Thoracic aorta (tissue), 2 donors: ENCODE data around the gene ZDHHC13. TPM values are rescaled to one million over a fixed set of nuclear protein-coding genes. Genes with fewer than 3 reads are reported as not detected.

ENCODE experiments used
- ATAC-seq: fragments of 150-250 bp; one replicate; pipeline ENCODE4 v1.8.0; 2017; ENCODE audit warnings: low read depth; ENCODE audit not compliant: insufficient number of reproducible peaks, low FRiP score
- DNase-seq: peaks from one replicate; pipeline ENCODE4 v3.0.0-alpha.2; 2020; ENCODE audit warnings: low spot score
- H3K27ac ChIP-seq, 2 donors: fragments of 200-600 bp; sonication (generic); 1 replicate in 1 of 2; 2 replicates in 1 of 2; pipeline ENCODE4 v1.5.1; 2016; ENCODE audit warnings: mild to moderate bottlenecking in 2 of 2, moderate library complexity in 2 of 2
- H3K27me3 ChIP-seq: fragments of 200-600 bp; sonication (generic); replicated peaks from 2 replicates; pipeline ENCODE4 v1.6.0; 2016; ENCODE audit warnings: mild to moderate bottlenecking; ENCODE audit not compliant: insufficient read depth
- H3K36me3 ChIP-seq: fragments of 200-600 bp; sonication (generic); one replicate; pipeline ENCODE4 v1.5.1; 2016
- H3K4me1 ChIP-seq, 2 donors: fragments of 200-600 bp; sonication (generic); 1 replicate in 1 of 2; 2 replicates in 1 of 2; pipeline versions ENCODE4 v1.5.1 to v1.6.0; 2016; ENCODE audit warnings: low read depth in 2 of 2, mild to moderate bottlenecking in 1 of 2; ENCODE audit not compliant: control insufficient read depth in 1 of 2
- H3K4me3 ChIP-seq: fragments of 200-600 bp; sonication (generic); 2 replicates; pipeline ENCODE4 v1.5.1; 2016; ENCODE audit warnings: mild to moderate bottlenecking
- H3K9me3 ChIP-seq: fragments of 200-600 bp; sonication (generic); 2 replicates; pipeline ENCODE4 v1.5.1; 2016
- total RNA-seq, 2 donors: library from RNA; depleted of rRNA; stranded (reverse); fragments of >200 nt; gene quantifications; one replicate each; pipeline versions ENCODE4 v1.1.0 to v1.2.3, GENCODE V29; 2016
- TF ChIP-seq, protein P1 (sequence below): fragments of 200-600 bp; sonication (generic); IDR thresholded peaks from one replicate; pipeline ENCODE4 v1.5.1; 2019; ENCODE audit warnings: antibody characterized with exemption

Gene ZDHHC13
- total RNA-seq, 2 donors from 2014 or later: 11.9 to 12.6 TPM

DNA sequence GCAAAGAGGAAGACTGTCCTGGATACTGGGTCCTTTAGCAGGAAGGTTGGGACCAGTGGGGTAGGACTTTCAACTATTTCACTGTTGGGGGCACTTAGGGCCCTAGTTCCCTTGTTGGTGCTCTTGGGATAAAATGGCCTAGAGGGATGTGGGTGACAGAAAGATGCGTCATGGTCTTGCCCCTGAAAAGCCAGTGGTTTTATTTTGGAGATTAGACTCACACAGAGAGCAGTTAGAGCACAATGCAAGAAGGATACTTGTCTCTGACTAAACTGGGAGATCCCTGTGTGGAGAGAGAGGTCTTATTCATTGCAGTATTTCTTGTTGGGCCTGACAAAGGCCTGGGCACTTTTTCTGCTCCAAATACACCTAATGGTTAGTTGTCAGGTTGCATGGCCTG, 33.8 kb upstream of the ZDHHC13 start:
- no peak for ATAC-seq
- TF ChIP-seq, protein P1, sequence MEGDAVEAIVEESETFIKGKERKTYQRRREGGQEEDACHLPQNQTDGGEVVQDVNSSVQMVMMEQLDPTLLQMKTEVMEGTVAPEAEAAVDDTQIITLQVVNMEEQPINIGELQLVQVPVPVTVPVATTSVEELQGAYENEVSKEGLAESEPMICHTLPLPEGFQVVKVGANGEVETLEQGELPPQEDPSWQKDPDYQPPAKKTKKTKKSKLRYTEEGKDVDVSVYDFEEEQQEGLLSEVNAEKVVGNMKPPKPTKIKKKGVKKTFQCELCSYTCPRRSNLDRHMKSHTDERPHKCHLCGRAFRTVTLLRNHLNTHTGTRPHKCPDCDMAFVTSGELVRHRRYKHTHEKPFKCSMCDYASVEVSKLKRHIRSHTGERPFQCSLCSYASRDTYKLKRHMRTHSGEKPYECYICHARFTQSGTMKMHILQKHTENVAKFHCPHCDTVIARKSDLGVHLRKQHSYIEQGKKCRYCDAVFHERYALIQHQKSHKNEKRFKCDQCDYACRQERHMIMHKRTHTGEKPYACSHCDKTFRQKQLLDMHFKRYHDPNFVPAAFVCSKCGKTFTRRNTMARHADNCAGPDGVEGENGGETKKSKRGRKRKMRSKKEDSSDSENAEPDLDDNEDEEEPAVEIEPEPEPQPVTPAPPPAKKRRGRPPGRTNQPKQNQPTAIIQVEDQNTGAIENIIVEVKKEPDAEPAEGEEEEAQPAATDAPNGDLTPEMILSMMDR: no peak

DNA sequence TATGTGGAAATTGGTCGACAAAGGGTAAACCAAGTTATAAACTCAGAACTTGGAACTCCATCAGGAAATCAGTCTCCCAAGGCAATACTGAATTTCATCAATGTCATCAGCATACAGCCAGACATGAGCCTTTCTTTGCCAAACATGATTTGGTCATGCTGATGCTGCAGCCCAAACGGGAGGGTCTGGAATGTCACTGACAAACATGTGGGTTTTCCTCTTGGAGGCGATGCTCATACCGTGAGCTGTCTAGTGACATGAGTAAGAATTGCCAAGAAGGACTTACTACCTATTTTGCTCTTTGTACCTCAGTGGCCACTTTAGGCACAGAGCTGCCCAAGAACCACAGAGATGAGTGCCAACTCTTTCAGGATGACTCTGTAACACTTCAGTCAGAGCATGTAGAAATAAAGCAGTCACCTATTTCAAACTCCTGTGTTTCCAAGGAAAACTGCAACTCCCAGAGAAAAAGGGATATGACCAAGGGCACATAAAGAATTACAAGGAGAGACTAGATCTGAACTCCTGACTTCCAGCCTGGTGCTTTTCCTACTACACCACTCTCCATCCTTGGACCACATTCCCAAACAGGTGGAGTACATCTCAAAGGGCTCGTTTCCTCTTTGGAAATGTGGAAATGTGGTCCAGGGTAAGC, 32.2 kb upstream of the ZDHHC13 start:
- H3K27me3 ChIP-seq: no peaks in the 10 kb centered on the region
- TF ChIP-seq, protein P1: no peak
- H3K4me1 ChIP-seq: no peaks in the 10 kb centered on the region
- no peaks in the 10 kb centered on the region for H3K36me3 ChIP-seq
- DNase-seq: no peak
- no peak overlapping the region for H3K27ac ChIP-seq
- H3K4me3 ChIP-seq: no peak overlapping the region
- no peaks in the 10 kb centered on the region for H3K9me3 ChIP-seq
- ATAC-seq: no peak

More for the DNA sequence above, 33.8 kb upstream of the ZDHHC13 start:
- H3K9me3 ChIP-seq: no peaks in the 10 kb centered on the region
- H3K27ac ChIP-seq: no peak overlapping the region
- H3K27me3 ChIP-seq: no peaks in the 10 kb centered on the region
- H3K4me3 ChIP-seq: no peak overlapping the region
- no peaks in the 10 kb centered on the region for H3K4me1 ChIP-seq
- DNase-seq: no peak
- H3K36me3 ChIP-seq: no peaks in the 10 kb centered on the region

DNA sequence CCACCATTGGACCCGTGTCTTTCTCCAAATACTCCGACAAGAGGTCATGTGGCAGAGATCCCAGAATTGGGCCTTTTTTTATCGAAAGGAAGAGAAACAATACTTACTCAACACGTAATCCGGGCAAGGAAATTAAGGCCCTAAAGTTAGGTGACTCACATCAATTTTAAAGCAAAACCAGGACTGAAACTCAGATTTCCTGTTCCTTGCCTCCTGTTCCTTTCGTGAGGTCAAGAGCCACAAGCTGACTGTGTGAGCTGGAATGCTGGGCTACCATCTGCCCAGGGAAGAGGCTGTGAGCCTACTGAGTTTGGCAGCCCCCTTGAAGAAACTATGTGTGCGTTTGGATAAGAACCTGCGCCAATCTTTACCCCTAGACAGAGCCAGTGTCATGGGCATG, 29.3 kb upstream of the ZDHHC13 start:
- H3K4me3 ChIP-seq: no peak overlapping the region
- no peaks in the 10 kb centered on the region for H3K27me3 ChIP-seq
- H3K36me3 ChIP-seq: no peaks in the 10 kb centered on the region
- H3K27ac ChIP-seq: no peak overlapping the region
- TF ChIP-seq, protein P1: no peak
- ATAC-seq (no peak), DNase-seq (no peak)
- no peaks in the 10 kb centered on the region for H3K9me3 ChIP-seq
- H3K4me1 ChIP-seq: no peaks in the 10 kb centered on the region

DNA sequence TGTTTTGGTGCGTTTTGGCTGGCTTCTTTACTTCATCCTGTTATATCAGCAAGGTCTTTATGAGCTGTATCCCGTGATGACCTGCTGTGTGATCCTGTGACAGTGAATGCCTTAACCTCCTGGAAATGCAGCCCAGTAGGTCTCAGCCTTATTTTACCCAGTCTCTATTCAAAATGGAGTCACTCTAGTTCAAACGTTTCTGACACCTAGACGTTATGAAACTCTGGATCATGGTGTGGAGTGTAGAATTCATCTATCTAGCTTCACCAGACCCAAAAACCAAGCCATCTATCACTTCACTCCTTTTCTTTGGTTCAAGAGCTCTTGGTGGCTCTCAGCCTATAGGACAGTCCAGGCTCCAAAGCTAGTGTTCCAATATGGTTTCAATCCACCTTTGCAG, 28.2 kb upstream of the ZDHHC13 start:
- Histone ChIP-seq H3K4me1 (no peaks in the 10 kb centered on the region), H3K4me3 (no peak overlapping the region), H3K9me3 (no peaks in the 10 kb centered on the region), H3K36me3 (no peaks in the 10 kb centered on the region), H3K27ac (no peak overlapping the region), H3K27me3 (no peaks in the 10 kb centered on the region)
- ATAC-seq (no peak), DNase-seq (no peak)
- TF ChIP-seq, protein P1: no peak

DNA sequence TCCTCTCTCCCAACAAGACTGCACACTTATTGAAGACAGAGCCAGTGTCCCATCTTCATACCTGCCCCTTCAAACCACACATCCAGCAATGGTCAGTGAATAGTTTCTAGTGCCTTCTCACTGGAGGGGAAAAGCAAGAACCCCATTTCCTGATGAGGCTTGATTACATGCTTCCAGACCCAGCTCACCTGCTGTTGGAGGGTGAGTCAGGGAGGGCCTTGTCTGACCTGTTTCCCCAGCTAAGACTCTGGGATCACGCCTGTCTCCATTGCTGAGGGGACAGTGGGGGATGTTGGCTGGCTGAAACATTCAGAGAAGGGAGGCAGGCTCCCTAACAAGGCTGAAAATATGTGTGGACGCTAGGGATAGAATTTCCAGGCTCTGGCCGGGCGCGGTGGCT, 27.5 kb upstream of the ZDHHC13 start:
- Histone ChIP-seq H3K4me1 (no peaks in the 10 kb centered on the region), H3K9me3 (no peaks in the 10 kb centered on the region), H3K4me3 (no peak overlapping the region), H3K27me3 (no peaks in the 10 kb centered on the region), H3K36me3 (no peaks in the 10 kb centered on the region), H3K27ac (no peak overlapping the region)
- ATAC-seq (no peak), DNase-seq (no peak)
- TF ChIP-seq, protein P1: no peak
